Neural cell (in vitro differentiated cells): ENCODE data around the gene MARCHF9.

Experiments
- EZH2 ChIP-seq: fragments of 200-600, 300-800 bp; shearing (Covaris generic), sonication (generic); IDR thresholded peaks from 2 replicates; pipeline ENCODE4 v1.6.1; 2014; ENCODE audit warnings: antibody characterized with exemption, low read length, borderline replicate concordance, mild to moderate bottlenecking; ENCODE audit not compliant: insufficient read depth, poor library complexity, severe bottlenecking
- RAD21 ChIP-seq: fragments of 450-650 bp; conservative IDR thresholded peaks from 2 replicates; pipeline ENCODE4 v1.6.1; 2014; ENCODE audit warnings: antibody characterized with exemption, mild to moderate bottlenecking, moderate library complexity

GRCh38 chr12:57716305-57716704 lies 38.6 kb upstream of the MARCHF9 start:
- TF ChIP-seq EZH2 (no peak), RAD21 (no peak)
